Measurements from ENCODE around the gene JADE2. TPM values are rescaled to one million over a fixed set of nuclear protein-coding genes. Genes with fewer than 3 reads are reported as not detected.
"Not testable (repeated sequence)": the region's sequence is repeated elsewhere in the genome, so short reads cannot be mapped to it uniquely, and the experiment has no call there.

JADE2 gene
- total RNA-seq, 2 experiments from 2014 or later: 32.3 to 67.0 TPM

DNA sequence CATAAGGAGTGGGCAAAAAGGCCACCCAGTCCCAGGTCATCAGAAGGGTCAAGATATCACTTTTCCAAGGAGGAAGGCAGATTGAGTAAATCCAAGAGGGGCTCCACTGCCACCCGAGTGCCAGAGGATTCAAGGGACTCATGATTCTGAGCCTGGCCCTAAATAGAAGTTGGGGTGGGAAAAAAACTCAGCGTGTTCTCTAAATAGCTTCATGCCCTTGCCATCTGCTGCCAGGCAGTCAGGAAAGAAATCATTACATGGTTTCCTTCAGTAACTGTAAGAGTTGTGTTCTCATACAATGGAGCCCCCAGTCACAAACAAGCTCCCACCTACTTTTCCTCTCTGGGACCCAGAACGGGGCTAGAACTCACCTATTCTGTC, 70.0 kb downstream of the JADE2 start:
- Histone ChIP-seq H3K79me2 (ENCODE audit: insufficient read depth, low read depth, low read length) (no peaks in the 10 kb centered on the region), H3K4me2 (ENCODE audit: low read length) (peak overlapping the region; percentile 24; the same call in 1 of the 2 replicates), H3K4me1 (ENCODE audit: insufficient read depth, low read length, poor library complexity, severe bottlenecking) (peaks cover 22% of the 10 kb centered on the region), H3K4me3 (ENCODE audit: low read depth, low read length, poor library complexity, severe bottlenecking) (no peak overlapping the region), H3K27ac (ENCODE audit: low read depth, low read length, poor library complexity, severe bottlenecking) (no peak overlapping the region), H3K9me2 (ENCODE audit: insufficient read depth, low read length) (no peaks in the 10 kb centered on the region), H3K36me3 (ENCODE audit: insufficient read depth, low read length) (no peaks in the 10 kb centered on the region), H2AFZ (ENCODE audit: low read length) (peak overlapping the region; percentile 31; the same call in 1 of the 2 replicates), H4K20me1 (ENCODE audit: insufficient read depth, low read length) (no peaks in the 10 kb centered on the region), H3K9me3 (ENCODE audit: low read length) (no peaks in the 10 kb centered on the region)
- CTCF ChIA-PET (ENCODE audit: unreplicated experiment): no interaction called here
- no TSS peak for BruUV-seq (replicated peaks)
- DNase-seq (ENCODE audit: low spot score): no peak
- intact Hi-C loops (cut with micrococcal nuclease; ENCODE audit: unreplicated experiment): no loop called here
- POLR2A ChIA-PET: interaction anchor here (1.0 kb wide), 1 partner anchor 19 kb away, joined by 4 read pairs; no protein-coding TSS in a partner anchor
- no peak for TF ChIP-seq EZH2phosphoT487 (IDR thresholded peaks at IDR 0.05; ENCODE audit: borderline replicate concordance, low read depth, low read length)
- TF ChIP-seq, protein P1, sequence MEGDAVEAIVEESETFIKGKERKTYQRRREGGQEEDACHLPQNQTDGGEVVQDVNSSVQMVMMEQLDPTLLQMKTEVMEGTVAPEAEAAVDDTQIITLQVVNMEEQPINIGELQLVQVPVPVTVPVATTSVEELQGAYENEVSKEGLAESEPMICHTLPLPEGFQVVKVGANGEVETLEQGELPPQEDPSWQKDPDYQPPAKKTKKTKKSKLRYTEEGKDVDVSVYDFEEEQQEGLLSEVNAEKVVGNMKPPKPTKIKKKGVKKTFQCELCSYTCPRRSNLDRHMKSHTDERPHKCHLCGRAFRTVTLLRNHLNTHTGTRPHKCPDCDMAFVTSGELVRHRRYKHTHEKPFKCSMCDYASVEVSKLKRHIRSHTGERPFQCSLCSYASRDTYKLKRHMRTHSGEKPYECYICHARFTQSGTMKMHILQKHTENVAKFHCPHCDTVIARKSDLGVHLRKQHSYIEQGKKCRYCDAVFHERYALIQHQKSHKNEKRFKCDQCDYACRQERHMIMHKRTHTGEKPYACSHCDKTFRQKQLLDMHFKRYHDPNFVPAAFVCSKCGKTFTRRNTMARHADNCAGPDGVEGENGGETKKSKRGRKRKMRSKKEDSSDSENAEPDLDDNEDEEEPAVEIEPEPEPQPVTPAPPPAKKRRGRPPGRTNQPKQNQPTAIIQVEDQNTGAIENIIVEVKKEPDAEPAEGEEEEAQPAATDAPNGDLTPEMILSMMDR (conservative IDR thresholded peaks at IDR 0.05; ENCODE audit: low read length): no peak

DNA sequence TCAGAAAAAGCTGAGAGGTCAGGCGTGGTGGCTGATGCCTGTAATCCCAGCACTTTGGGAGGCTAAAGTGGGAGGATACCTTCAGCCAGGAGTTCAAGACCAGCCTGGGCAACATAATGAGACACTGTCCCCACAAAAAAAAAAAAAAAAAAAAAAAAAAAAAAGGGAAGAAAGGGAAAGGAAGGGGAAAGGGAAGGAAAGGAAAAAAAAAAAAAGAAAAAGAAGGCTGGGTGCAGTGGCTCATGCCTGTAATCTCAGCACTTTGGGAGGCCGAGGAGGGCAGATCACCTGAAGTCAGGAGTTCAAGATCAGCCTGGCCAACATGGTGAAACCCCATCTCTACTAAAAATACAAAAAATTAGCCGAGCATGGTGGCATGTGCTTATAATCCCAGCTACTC, 74.3 kb downstream of the JADE2 start:
- H2AFZ ChIP-seq (ENCODE audit: low read length); H3K4me3 ChIP-seq (ENCODE audit: low read depth, low read length, poor library complexity, severe bottlenecking); H3K9me3 ChIP-seq (ENCODE audit: low read length); CTCF ChIA-PET (ENCODE audit: unreplicated experiment); DNase-seq (ENCODE audit: low spot score); H3K4me1 ChIP-seq (ENCODE audit: insufficient read depth, low read length, poor library complexity, severe bottlenecking); H3K4me2 ChIP-seq (ENCODE audit: low read length); BruUV-seq (replicated peaks); H3K79me2 ChIP-seq (ENCODE audit: insufficient read depth, low read depth, low read length); H3K9me2 ChIP-seq (ENCODE audit: insufficient read depth, low read length); H3K27ac ChIP-seq (ENCODE audit: low read depth, low read length, poor library complexity, severe bottlenecking); intact Hi-C loops (cut with micrococcal nuclease; ENCODE audit: unreplicated experiment); H4K20me1 ChIP-seq (ENCODE audit: insufficient read depth, low read length): not testable (repeated sequence)
- POLR2A ChIA-PET: interaction anchor here (0.6 kb wide), 1 partner anchor 303 kb away, joined by 3 read pairs; no protein-coding TSS in a partner anchor
- peaks cover 18% of the 10 kb centered on the region for H3K36me3 ChIP-seq (ENCODE audit: insufficient read depth, low read length)

GRCh38 chr5:134600600-134600999, 75.1 kb downstream of the JADE2 start:
- no peaks in the 10 kb centered on the region for H3K79me2 ChIP-seq (ENCODE audit: insufficient read depth, low read depth, low read length)
- no peaks in the 10 kb centered on the region for H3K9me3 ChIP-seq (ENCODE audit: low read length)
- CTCF ChIA-PET (ENCODE audit: unreplicated experiment): no interaction called here
- no TSS peak for BruUV-seq (replicated peaks)
- no peak for DNase-seq (ENCODE audit: low spot score)
- peaks cover under 1% of the 10 kb centered on the region for H3K4me1 ChIP-seq (ENCODE audit: insufficient read depth, low read length, poor library complexity, severe bottlenecking)
- intact Hi-C loops (cut with micrococcal nuclease; ENCODE audit: unreplicated experiment): no loop called here
- no peaks in the 10 kb centered on the region for H4K20me1 ChIP-seq (ENCODE audit: insufficient read depth, low read length)
- H3K27ac ChIP-seq (ENCODE audit: low read depth, low read length, poor library complexity, severe bottlenecking): no peak overlapping the region
- no peak overlapping the region for H3K4me3 ChIP-seq (ENCODE audit: low read depth, low read length, poor library complexity, severe bottlenecking)
- H3K36me3 ChIP-seq (ENCODE audit: insufficient read depth, low read length): peaks cover 25% of the 10 kb centered on the region
- no peak overlapping the region for H3K4me2 ChIP-seq (ENCODE audit: low read length)
- POLR2A ChIA-PET: interaction anchor here (0.6 kb wide), 1 partner anchor 10 kb away, joined by 4 read pairs; no protein-coding TSS in a partner anchor
- no peaks in the 10 kb centered on the region for H3K9me2 ChIP-seq (ENCODE audit: insufficient read depth, low read length)
- TF ChIP-seq, protein P1 (conservative IDR thresholded peaks at IDR 0.05; ENCODE audit: low read length): no peak
- TF ChIP-seq EZH2phosphoT487 (IDR thresholded peaks at IDR 0.05; ENCODE audit: borderline replicate concordance, low read depth, low read length): no peak
- no peak overlapping the region for H2AFZ ChIP-seq (ENCODE audit: low read length)

All from OCI-LY7 (cell line).